ENCODE data around the gene TMEM161A. TPM values are rescaled to one million over a fixed set of nuclear protein-coding genes. Genes with fewer than 3 reads are reported as not detected.

The TMEM161A gene
- total RNA-seq (10 to 100 TPM; 15.8 to 32.7 (median 23.5) TPM), polyA plus RNA-seq (10 to 100 TPM; 17.2 to 29.5 TPM), total RNA-seq (12.5 reads per million, percentile 40 among the genes with 10 or more reads in this experiment)

DNA sequence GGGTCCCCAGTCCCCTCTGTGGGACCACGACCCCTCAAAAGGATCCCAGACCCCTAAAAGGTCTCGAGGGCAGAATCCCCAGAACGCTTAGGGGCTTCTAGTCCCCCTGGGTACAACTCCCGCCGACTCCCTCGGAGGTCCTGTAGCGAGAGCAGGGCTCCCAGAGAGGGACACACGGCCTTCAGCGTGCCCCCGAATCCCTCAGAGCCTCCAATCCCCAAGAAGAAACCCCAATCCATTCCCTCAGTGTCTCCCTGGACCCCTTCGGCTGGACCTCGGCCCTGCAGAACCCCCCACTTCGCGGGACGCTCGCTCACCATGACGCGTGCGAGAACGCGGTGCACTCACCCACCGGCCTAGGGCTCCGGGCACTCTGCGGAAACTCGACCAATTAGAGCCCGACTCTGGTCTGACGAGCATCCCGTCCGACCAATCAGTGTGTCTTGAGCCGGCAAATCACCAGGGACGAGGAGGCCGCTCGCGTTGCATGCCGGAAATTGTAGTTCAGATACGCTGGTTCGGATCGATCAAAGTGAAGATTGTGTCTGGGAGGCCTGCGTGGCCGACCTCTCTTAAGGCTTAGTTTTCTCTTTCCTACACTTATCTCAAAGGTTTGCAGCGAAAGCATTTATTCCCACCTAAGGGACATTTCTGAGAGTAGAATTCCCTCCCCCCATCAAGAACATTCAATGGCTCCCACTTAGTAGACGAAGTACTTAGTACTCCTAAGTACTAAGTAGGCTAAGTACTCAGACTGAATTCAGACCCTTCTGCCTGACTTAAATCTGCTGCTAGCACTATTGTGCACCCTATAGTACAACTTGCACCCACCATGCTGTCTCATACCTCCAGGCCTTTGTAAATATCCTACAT lies at the start of gene TMEM161A:
Gene TMEM161A (minus strand): TSS at position 370 of the 873 bp plus-strand sequence. CDS start 50 bp downstream, at position 320.
- H3K4me1 Mint-ChIP-seq: peaks cover 20 to 41% (median 29%) of the 10 kb centered on the region in 7 donors
- peaks cover 0 to 7% (median 0%) of the 10 kb centered on the region in 5 donors for H3K36me3 Mint-ChIP-seq
- H3K9me3 ChIP-seq (ENCODE audit: control insufficient read depth in 2 of 3, low read length in 3 of 3): no peaks in the 10 kb centered on the region
- peak; percentile 100 for ATAC-seq
- no peaks in the 10 kb centered on the region for H3K27me3 ChIP-seq (ENCODE audit: control insufficient read depth in 2 of 2, insufficient read depth in 2 of 2, low read length in 2 of 2)
- H3K27ac Mint-ChIP-seq: peak within 1 kb of the TSS; percentile 84 to 97 (median 94)
- H3K9me3 Mint-ChIP-seq: peaks cover 0 to 4% (median 0%) of the 10 kb centered on the region in 11 donors
- peaks cover 8 to 9% of the 10 kb centered on the region in 2 donors for H3K4me1 ChIP-seq (ENCODE audit: control insufficient read depth in 2 of 2, insufficient read depth in 2 of 2, low read length in 2 of 2)
- peak within 1 kb of the TSS; percentile 84 for H3K4me3 ChIP-seq (ENCODE audit: low read length)
- H3K36me3 ChIP-seq (ENCODE audit: control insufficient read depth in 2 of 3, insufficient read depth in 3 of 3, low read length in 3 of 3): no peaks in the 10 kb centered on the region
- CTCF ChIA-PET: interaction anchor here (0.8 kb wide), 1 partner anchor 9 kb away, joined by 3 read pairs; no protein-coding TSS in a partner anchor
- peak within 1 kb of the TSS; percentile 83 to 100 (median 98) for H3K4me3 Mint-ChIP-seq
- DNase-seq: peak; percentile 84 to 96 (median 93)
- intact Hi-C loops (cut with micrococcal nuclease): loop anchor here (1.0 to 5.0 kb wide), 11 partner anchors 34 to 639 kb away; partner anchors contain the start of genes BORCS8 (in 2 of the 2), ELL (in 2 of the 2), MAU2 (in 2 of the 2) and RFXANK (in 2 of the 2)
- H3K27me3 Mint-ChIP-seq: no peaks in the 10 kb centered on the region
- POLR2A ChIA-PET: interaction anchor here (0.6 kb wide), 1 partner anchor 206 kb away, joined by 3 read pairs; no protein-coding TSS in a partner anchor
- H3K27ac ChIP-seq (ENCODE audit: low read depth, low read length): peak within 1 kb of the TSS; percentile 90

DNA sequence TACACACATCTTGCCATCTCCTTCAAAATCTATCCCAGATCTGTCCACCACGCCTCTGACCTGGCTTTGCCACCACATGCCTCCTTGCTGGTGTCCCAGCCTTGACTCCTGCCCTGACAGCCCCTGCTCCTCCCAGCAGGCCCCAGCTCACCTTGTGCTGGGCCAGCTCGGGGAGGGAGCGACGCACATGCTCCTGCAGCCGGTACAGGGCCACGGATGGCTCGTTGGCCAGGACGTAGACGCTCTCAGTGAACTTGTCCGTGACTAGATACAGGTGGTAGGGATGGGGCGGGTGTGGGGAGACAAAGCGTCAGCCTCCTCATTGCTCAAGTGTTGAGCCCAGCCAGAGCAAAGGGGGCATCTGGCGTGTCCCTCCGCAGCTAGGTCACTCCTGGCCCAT lies 48.5 kb upstream of the TMEM161A start:
- H3K4me1 Mint-ChIP-seq: peaks cover 20 to 49% (median 35%) of the 10 kb centered on the region in 7 donors
- H3K27me3 ChIP-seq (ENCODE audit: control insufficient read depth in 2 of 2, insufficient read depth in 2 of 2, low read length in 2 of 2): no peaks in the 10 kb centered on the region
- no peak overlapping the region for H3K4me3 ChIP-seq (ENCODE audit: low read length)
- no peaks in the 10 kb centered on the region for H3K27me3 Mint-ChIP-seq
- intact Hi-C loops (cut with micrococcal nuclease): loop anchor here (1.0 to 2.0 kb wide), 2 partner anchors 39 to 304 kb away; no protein-coding TSS in a partner anchor
- no peak for ATAC-seq
- peaks cover 0 to 36% (median 0%) of the 10 kb centered on the region in 3 experiments for H3K36me3 ChIP-seq (ENCODE audit: control insufficient read depth in 2 of 3, insufficient read depth in 3 of 3, low read length in 3 of 3)
- H3K9me3 Mint-ChIP-seq: peaks cover 0 to 2% (median 0%) of the 10 kb centered on the region in 11 donors
- ChIA-PET CTCF (no interaction called here), POLR2A (no interaction called here)
- peaks cover 6 to 31% (median 9%) of the 10 kb centered on the region in 5 donors for H3K36me3 Mint-ChIP-seq
- peaks cover 13 to 22% of the 10 kb centered on the region in 2 donors for H3K4me1 ChIP-seq (ENCODE audit: control insufficient read depth in 2 of 2, insufficient read depth in 2 of 2, low read length in 2 of 2)
- no peak overlapping the region for H3K4me3 Mint-ChIP-seq
- H3K9me3 ChIP-seq (ENCODE audit: control insufficient read depth in 2 of 3, low read length in 3 of 3): no peaks in the 10 kb centered on the region
- DNase-seq: no peak
- no peak overlapping the region for H3K27ac ChIP-seq (ENCODE audit: low read depth, low read length)
- peak overlapping the region in 3 of 9 donors; percentile 44 to 71 (median 44) for H3K27ac Mint-ChIP-seq

DNA sequence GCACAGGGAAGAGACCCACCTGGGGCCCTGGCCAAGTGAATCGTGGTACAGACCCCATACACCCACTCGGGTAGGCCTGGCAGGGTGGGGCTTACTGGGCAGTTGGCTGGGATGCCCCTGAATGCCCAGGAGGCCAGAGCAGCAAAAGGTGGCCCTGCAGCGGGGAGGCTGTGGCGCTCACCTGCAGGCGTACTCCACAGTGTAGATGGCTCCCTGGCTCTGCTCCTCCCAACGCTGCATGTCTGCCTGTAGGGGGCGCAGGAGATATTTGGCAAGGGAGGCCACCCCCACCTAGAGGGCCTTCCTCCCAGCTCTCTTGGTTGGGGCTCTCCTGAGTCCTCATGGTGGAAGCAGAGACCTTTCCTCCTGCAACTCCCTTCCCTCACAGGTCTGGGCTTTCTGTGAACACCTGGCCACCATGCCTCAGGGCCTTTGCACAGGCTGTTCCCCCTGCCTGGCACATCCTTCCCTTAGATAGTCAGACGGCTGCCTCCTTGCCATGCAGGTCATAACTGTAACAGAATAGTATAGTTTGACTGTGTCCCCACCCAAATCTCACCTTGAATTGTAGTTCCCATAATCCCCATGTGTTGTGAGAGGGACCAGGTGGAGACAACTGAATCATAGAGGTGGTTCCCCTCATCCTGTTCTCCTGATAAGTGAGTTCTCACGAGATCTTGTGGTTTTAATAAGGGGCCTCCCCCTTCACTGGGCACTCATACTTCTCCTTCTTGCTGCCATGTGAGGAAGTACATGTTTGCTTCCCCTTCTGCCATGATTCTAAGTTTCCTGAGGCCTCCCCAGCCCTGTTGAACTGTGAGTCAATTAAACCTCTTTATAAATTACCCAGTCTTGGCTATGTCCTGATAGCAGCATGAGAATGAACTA lies 47.8 kb upstream of the TMEM161A start:
- Mint-ChIP-seq H3K27ac (peak overlapping the region in 6 of 9 donors; percentile 22 to 74 (median 62)), H3K4me3 (no peak overlapping the region), H3K9me3 (peaks cover 0 to 2% (median 0%) of the 10 kb centered on the region in 11 donors), H3K4me1 (peaks cover 20 to 43% (median 30%) of the 10 kb centered on the region in 7 donors), H3K27me3 (no peaks in the 10 kb centered on the region), H3K36me3 (peaks cover 6 to 35% (median 9%) of the 10 kb centered on the region in 5 donors)
- intact Hi-C loops (cut with micrococcal nuclease): loop anchor here (1.0 to 2.0 kb wide), 2 partner anchors 39 to 305 kb away; no protein-coding TSS in a partner anchor
- Histone ChIP-seq H3K9me3 (ENCODE audit: control insufficient read depth in 2 of 3, low read length in 3 of 3) (no peaks in the 10 kb centered on the region), H3K27ac (ENCODE audit: low read depth, low read length) (no peak overlapping the region), H3K4me3 (ENCODE audit: low read length) (no peak overlapping the region), H3K36me3 (ENCODE audit: control insufficient read depth in 2 of 3, insufficient read depth in 3 of 3, low read length in 3 of 3) (peaks cover 0 to 40% (median 0%) of the 10 kb centered on the region in 3 experiments), H3K4me1 (ENCODE audit: control insufficient read depth in 2 of 2, insufficient read depth in 2 of 2, low read length in 2 of 2) (peaks cover 12 to 20% of the 10 kb centered on the region in 2 donors), H3K27me3 (ENCODE audit: control insufficient read depth in 2 of 2, insufficient read depth in 2 of 2, low read length in 2 of 2) (no peaks in the 10 kb centered on the region)
- CTCF ChIA-PET: interaction anchor here (1.3 kb wide), 1 partner anchor 39 kb away, joined by 5 read pairs; no protein-coding TSS in a partner anchor
- ATAC-seq: peak; percentile 86
- peak; percentile 29 to 70 (median 58) for DNase-seq
- POLR2A ChIA-PET: no interaction called here

DNA sequence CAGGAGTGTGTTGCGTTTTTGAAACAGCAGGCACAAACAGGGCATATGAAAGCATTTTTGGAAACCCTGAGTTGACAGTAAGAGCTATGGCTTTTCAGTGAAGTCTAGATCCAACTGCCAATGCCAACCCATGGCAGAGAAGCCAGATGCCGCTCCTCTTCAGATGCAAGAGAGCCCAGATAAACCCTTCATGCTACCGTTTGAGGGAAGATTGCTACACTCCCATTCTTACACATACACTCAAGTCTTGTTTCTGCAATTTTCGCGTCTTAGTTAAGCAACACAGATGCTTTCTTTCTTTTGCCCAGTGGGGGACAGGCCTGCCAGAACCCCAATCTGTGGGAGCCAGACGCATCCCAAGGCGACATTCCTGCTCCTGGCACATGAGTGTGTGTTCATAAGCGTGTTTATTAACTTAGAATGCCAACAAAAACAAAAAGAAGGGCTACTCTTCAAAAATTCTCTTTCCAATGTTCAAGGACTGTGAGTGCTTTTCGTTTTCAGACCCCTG lies 43.3 kb upstream of the TMEM161A start:
- ChIA-PET CTCF (no interaction called here), POLR2A (no interaction called here)
- H3K27me3 ChIP-seq (ENCODE audit: control insufficient read depth in 2 of 2, insufficient read depth in 2 of 2, low read length in 2 of 2): no peaks in the 10 kb centered on the region
- H3K27me3 Mint-ChIP-seq: no peaks in the 10 kb centered on the region
- H3K27ac Mint-ChIP-seq: peak overlapping the region in 1 of 9 donors; percentile 38
- DNase-seq (no peak), ATAC-seq (no peak)
- H3K4me3 ChIP-seq (ENCODE audit: low read length): no peak overlapping the region
- H3K36me3 ChIP-seq (ENCODE audit: control insufficient read depth in 2 of 3, insufficient read depth in 3 of 3, low read length in 3 of 3): peaks cover 0 to 76% (median 0%) of the 10 kb centered on the region in 3 experiments
- intact Hi-C loops (cut with micrococcal nuclease): no loop called here
- H3K9me3 ChIP-seq (ENCODE audit: control insufficient read depth in 2 of 3, low read length in 3 of 3): no peaks in the 10 kb centered on the region
- H3K4me1 Mint-ChIP-seq: peaks cover 6 to 12% (median 8%) of the 10 kb centered on the region in 7 donors
- H3K4me1 ChIP-seq (ENCODE audit: control insufficient read depth in 2 of 2, insufficient read depth in 2 of 2, low read length in 2 of 2): no peaks in the 10 kb centered on the region
- no peak overlapping the region for H3K27ac ChIP-seq (ENCODE audit: low read depth, low read length)
- H3K4me3 Mint-ChIP-seq: no peak overlapping the region
- peaks cover 0 to under 1% (median 0%) of the 10 kb centered on the region in 11 donors for H3K9me3 Mint-ChIP-seq
- H3K36me3 Mint-ChIP-seq: peaks cover 6 to 38% (median 10%) of the 10 kb centered on the region in 5 donors

DNA sequence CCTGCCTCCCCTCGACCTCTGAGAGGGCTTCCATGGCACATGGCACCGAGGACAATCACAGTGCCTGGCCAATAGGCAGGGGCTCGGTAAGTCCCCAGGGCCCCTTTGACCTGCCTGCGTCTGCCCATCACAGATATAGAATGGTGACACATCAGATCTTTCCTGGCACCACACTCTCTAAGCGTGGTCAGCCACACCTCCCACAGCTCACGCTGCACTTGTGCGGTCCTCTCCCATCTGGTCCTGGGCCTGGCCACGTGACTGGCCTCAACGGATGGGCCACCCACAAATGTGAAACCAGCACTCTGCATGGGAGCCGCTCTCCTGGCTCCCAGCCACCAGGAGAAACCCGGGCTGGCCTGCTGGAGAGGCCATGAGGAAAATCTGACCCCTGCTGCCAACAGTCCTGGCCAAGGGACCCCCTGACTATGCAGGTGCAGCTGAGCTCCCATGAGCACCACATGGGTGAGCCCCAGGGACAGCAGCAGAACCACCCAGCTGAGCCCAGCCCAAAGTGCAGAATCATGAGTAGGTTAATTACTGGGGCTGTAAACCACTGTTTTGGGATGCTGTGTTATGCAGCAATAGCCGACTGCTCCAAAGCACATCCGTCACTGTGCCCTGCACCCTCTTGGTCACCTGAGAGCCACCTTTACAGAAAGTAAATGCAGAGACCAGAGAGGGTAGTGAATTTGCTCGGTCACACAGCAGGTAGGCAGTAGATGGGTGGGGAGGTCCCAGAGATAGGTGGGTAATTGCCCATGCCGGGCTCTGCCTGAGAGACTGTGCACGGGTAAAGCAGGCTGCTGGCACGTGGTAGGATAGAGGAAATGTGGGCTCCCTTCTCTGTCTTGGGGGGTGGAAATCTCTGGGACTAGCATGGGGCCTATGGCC lies 41.5 kb upstream of the TMEM161A start:
- no peaks in the 10 kb centered on the region for H3K9me3 ChIP-seq (ENCODE audit: control insufficient read depth in 2 of 3, low read length in 3 of 3)
- Mint-ChIP-seq H3K9me3 (no peaks in the 10 kb centered on the region), H3K36me3 (peaks cover 0 to 32% (median 9%) of the 10 kb centered on the region in 5 donors), H3K4me3 (no peak overlapping the region), H3K27ac (peak overlapping the region in 1 of 9 donors; percentile 19), H3K4me1 (peaks cover 0 to 6% (median 0%) of the 10 kb centered on the region in 7 donors), H3K27me3 (no peaks in the 10 kb centered on the region)
- no peak for DNase-seq
- intact Hi-C loops (cut with micrococcal nuclease): no loop called here
- H3K36me3 ChIP-seq (ENCODE audit: control insufficient read depth in 2 of 3, insufficient read depth in 3 of 3, low read length in 3 of 3): peaks cover 0 to 67% (median 0%) of the 10 kb centered on the region in 3 experiments
- no peaks in the 10 kb centered on the region for H3K4me1 ChIP-seq (ENCODE audit: control insufficient read depth in 2 of 2, insufficient read depth in 2 of 2, low read length in 2 of 2)
- no peaks in the 10 kb centered on the region for H3K27me3 ChIP-seq (ENCODE audit: control insufficient read depth in 2 of 2, insufficient read depth in 2 of 2, low read length in 2 of 2)
- CTCF ChIA-PET: no interaction called here
- H3K27ac ChIP-seq (ENCODE audit: low read depth, low read length): no peak overlapping the region
- H3K4me3 ChIP-seq (ENCODE audit: low read length): no peak overlapping the region
- ATAC-seq: no peak
- POLR2A ChIA-PET: no interaction called here

Measured in naive thymus-derived CD4-positive, alpha-beta T cell (primary cell).